Endothelial cell of umbilical vein (primary cell): Measurements from ENCODE around the gene PPFIBP2. TPM values are rescaled to one million over a fixed set of nuclear protein-coding genes. Genes with fewer than 3 reads are reported as not detected.

Source experiments
- BruUV-seq: library from RNA; stranded (reverse); fragments of 400-500 nt; replicated peaks from 2 replicates; lab custom pipeline; 2021; lab: Mats Ljungman, UMichigan
- CTCF ChIA-PET: fragments of 300-600, 350-600 bp; sonication (Branson Sonifier 250); formaldehyde crosslinking; loops from one replicate; lab custom pipeline; 2021; ENCODE audit warnings: antibody characterized with exemption, inconsistent platforms; lab: Charles Lee
- POLR2A ChIA-PET: fragments of 300-600, 350-600 bp; sonication (Branson Sonifier 250); formaldehyde crosslinking; loops from one replicate; lab custom pipeline; 2021; ENCODE audit warnings: antibody characterized with exemption, inconsistent platforms; lab: Charles Lee
- DNase-seq: peaks from one replicate; pipeline ENCODE4 v3.0.0-alpha.2; 2011; ENCODE audit warnings: low read depth, low spot score
- FAIRE-seq: peaks from 2 replicates; lab custom pipeline; 2011; peaks lifted over from hg19 to GRCh38; lab: Jason Lieb, UNC
- H2AFZ ChIP-seq: 2 replicates; pipeline ENCODE4 v1.6.0; 2012; ENCODE audit warnings: low read depth, low read length, control low read depth, inconsistent platforms
- H3K27ac ChIP-seq: 2 replicates; pipeline ENCODE4 v1.5.1; 2011; ENCODE audit warnings: low read depth, mild to moderate bottlenecking, control low read depth, low read length, moderate library complexity; ENCODE audit not compliant: insufficient read depth
- H3K27me3 ChIP-seq, 2 experiments: 2 replicates each; pipeline versions ENCODE4 v1.6.0 to v1.6.1; 2011; ENCODE audit warnings: low read length in 2 of 2, mixed read lengths in 1 of 2; ENCODE audit not compliant: control insufficient read depth in 2 of 2, insufficient read depth in 2 of 2
- H3K36me3 ChIP-seq, 2 experiments: 2 replicates in 1 of 2; 3 replicates in 1 of 2; pipeline ENCODE4 v1.5.1; 2011; ENCODE audit warnings: low read length in 2 of 2, mild to moderate bottlenecking in 1 of 2, moderate library complexity in 1 of 2; ENCODE audit not compliant: control insufficient read depth in 2 of 2, insufficient read depth in 2 of 2; ENCODE audit errors: extremely low read depth in 1 of 2
- H3K4me1 ChIP-seq: 3 replicates; pipeline ENCODE4 v1.5.1; 2011; ENCODE audit warnings: mild to moderate bottlenecking, low read length; ENCODE audit not compliant: control insufficient read depth, insufficient read depth; ENCODE audit errors: extremely low read depth
- H3K4me2 ChIP-seq: 2 replicates; pipeline ENCODE4 v1.6.1; 2011; ENCODE audit warnings: low read length, control low read depth, mixed read lengths; ENCODE audit not compliant: insufficient read depth
- H3K4me3 ChIP-seq, 3 experiments: fragments of 200-600 bp in 1 of 3; sonication (generic), shearing (Covaris generic) in 1 of 3; replicated peaks in 1 of 3; 2 replicates each; pipeline ENCODE4 v1.5.1; 2011 to 2016; ENCODE audit warnings: control low read depth in 3 of 3, low read length in 3 of 3, mild to moderate bottlenecking in 2 of 3, inconsistent platforms in 1 of 3, low read depth in 1 of 3, moderate library complexity in 1 of 3; ENCODE audit not compliant: insufficient read depth in 1 of 3
- H3K79me2 ChIP-seq: 2 replicates; pipeline ENCODE4 v1.6.0; 2012; ENCODE audit warnings: low read length, inconsistent platforms; ENCODE audit not compliant: control insufficient read depth, insufficient read depth
- H3K9ac ChIP-seq: replicated peaks from 2 replicates; pipeline ENCODE3; 2011; ENCODE audit warnings: low read length, control low read depth; ENCODE audit not compliant: insufficient read depth; ENCODE audit errors: extremely low read depth
- H3K9me1 ChIP-seq: replicated peaks from 3 replicates; pipeline ENCODE4 v1.6.0; 2011; ENCODE audit warnings: mild to moderate bottlenecking, low read length; ENCODE audit not compliant: control insufficient read depth, insufficient read depth; ENCODE audit errors: extremely low read depth
- H3K9me3 ChIP-seq: replicated peaks from 2 replicates; pipeline ENCODE4 v1.5.1; 2012; ENCODE audit warnings: low read length, inconsistent platforms; ENCODE audit not compliant: control insufficient read depth, insufficient read depth
- H4K20me1 ChIP-seq: replicated peaks from 2 replicates; pipeline ENCODE3; 2011; ENCODE audit warnings: mild to moderate bottlenecking, low read length; ENCODE audit not compliant: control insufficient read depth, insufficient read depth; ENCODE audit errors: extremely low read depth
- EZH2 ChIP-seq: IDR thresholded peaks from 2 replicates; pipeline ENCODE4 v1.6.1; 2012; ENCODE audit warnings: borderline replicate concordance, low read depth, mild to moderate bottlenecking, moderate library complexity, low read length, inconsistent platforms; ENCODE audit not compliant: severe bottlenecking
- FOS ChIP-seq: IDR thresholded peaks from 2 replicates; pipeline ENCODE4 v1.6.1; 2011; ENCODE audit warnings: mild to moderate bottlenecking, low read length, moderate library complexity, borderline replicate concordance; ENCODE audit not compliant: insufficient read depth
- GATA2 ChIP-seq: IDR thresholded peaks from 2 replicates; pipeline ENCODE4 v1.7.0; 2011; ENCODE audit warnings: low read depth, mild to moderate bottlenecking, moderate library complexity, mixed read lengths, low read length; ENCODE audit not compliant: insufficient read length, insufficient read depth
- JUN ChIP-seq: IDR thresholded peaks from 2 replicates; pipeline ENCODE4 v1.6.1; 2011; ENCODE audit warnings: borderline replicate concordance, low read depth; ENCODE audit not compliant: insufficient read length, insufficient read depth
- MYC ChIP-seq: IDR thresholded peaks from one replicate; pipeline ENCODE4 v1.6.1; 2011; ENCODE audit warnings: mild to moderate bottlenecking, low read depth, low read length
- POLR2A ChIP-seq: IDR thresholded peaks from 2 replicates; pipeline ENCODE4 v1.6.1; 2012; ENCODE audit warnings: low read depth, mild to moderate bottlenecking, control low read depth, low read length
- POLR2AphosphoS5 ChIP-seq: IDR thresholded peaks from 2 replicates; pipeline ENCODE4 v1.6.1; 2012; ENCODE audit warnings: low read depth, mild to moderate bottlenecking, control low read depth, low read length, moderate library complexity; ENCODE audit not compliant: insufficient read depth
- dilution Hi-C: fragments of 300-500 bp; cut with MboI; formaldehyde crosslinking; loops from one replicate; pipeline ENCODE4 v1.15.0; 2019; ENCODE audit warnings: low sequenced_read_pairs; ENCODE audit not compliant: extremely low pct_ligation_motif_present
- intact Hi-C: fragments of 100-400 bp; cut with micrococcal nuclease; formaldehyde crosslinking; loops from one replicate; pipeline ENCODE4 v1.10.0; 2022
- polyA plus RNA-seq, 4 experiments: library from polyadenylated mRNA; depleted of rRNA in 3 of 4; stranded (reverse) in 3 of 4; unstranded in 1 of 4; fragments of >200 nt; gene quantifications; 2 replicates each; pipeline versions ENCODE4 v1.2.1 to v1.2.3, GENCODE V29; 2011 to 2012; ENCODE audit warnings: missing spikeins in 1 of 4
- total RNA-seq: library from RNA; stranded (reverse); gene quantifications from 2 replicates; pipeline ENCODE4 v1.2.3, GENCODE V29; 2021
- TF ChIP-seq, protein P1 (sequence below): IDR thresholded peaks from 2 replicates; pipeline ENCODE4 v1.6.1; 2011; ENCODE audit not compliant: insufficient read depth, insufficient read length
- TF ChIP-seq, protein P2 (sequence below), 2 donors: IDR thresholded peaks; 1 replicate in 1 of 2; 2 replicates in 1 of 2; pipeline ENCODE4 v1.5.1; 2011; ENCODE audit warnings: low read length in 2 of 2, mild to moderate bottlenecking in 2 of 2, moderate library complexity in 2 of 2, control low read depth in 1 of 2, inconsistent platforms in 1 of 2, low read depth in 1 of 2; ENCODE audit not compliant: insufficient read depth in 1 of 2; ENCODE audit errors: extremely low read depth in 1 of 2

The PPFIBP2 gene
- total and polyA plus RNA-seq, 2 donors (not counting 3 experiments of a cell fraction or from before 2014, with no cell fraction given): 1.3 to 4.0 TPM

DNA sequence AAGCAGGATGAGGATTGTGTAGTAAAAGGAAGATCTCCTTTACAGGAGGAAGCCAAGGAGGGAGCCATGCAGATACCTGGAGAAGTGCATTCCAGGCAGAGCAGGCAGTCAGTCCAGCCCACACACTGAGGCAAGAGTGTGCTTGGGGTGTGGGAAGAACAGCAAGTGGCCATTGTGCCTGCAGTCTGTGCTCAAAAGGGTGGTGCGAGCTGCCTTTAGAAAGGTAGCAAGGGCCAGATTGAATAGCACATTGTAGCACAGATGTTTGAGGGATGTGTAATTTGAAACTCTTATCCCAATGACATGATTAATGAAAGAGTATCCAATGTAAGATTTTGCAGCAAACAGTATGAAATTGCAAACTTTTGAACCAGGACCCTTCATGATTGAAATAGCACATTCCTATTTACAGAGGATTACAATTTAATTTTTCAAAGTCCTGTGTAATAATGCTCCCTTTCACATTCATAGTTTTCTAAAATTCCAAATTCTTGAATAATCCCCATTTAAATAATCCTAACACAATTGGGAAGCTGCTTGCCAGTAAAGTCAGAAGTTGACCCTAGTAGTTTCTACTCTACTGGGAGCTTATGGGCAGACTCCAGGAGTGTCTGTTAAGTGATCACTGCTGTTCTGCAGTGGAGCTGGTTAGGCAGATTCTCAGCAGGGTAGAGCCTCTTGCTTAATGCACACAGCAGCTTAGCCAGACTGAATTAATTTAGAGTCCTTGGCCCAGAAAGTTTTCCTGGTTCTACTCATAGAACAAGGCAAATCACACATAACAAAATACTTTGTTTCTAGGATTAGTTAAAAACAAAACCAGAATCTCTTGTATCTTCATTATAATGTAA is 81.4 kb downstream of the PPFIBP2 start:
- Histone ChIP-seq H3K4me3 (no peak overlapping the region), H3K4me1 (peaks cover 12% of the 10 kb centered on the region), H3K36me3 (no peaks in the 10 kb centered on the region), H3K9me3 (no peaks in the 10 kb centered on the region), H3K4me2 (no peak overlapping the region), H3K9me1 (no peaks in the 10 kb centered on the region), H3K79me2 (no peaks in the 10 kb centered on the region), H4K20me1 (no peaks in the 10 kb centered on the region), H3K27ac (no peak overlapping the region), H3K27me3 (peaks cover under 1% of the 10 kb centered on the region in 2 experiments), H2AFZ (no peak overlapping the region), H3K9ac (no peak overlapping the region)
- ChIA-PET CTCF (interaction anchor here (0.5 to 1.9 kb wide), 2 partner anchors 62 to 1450 kb away, joined by 3 to 7 read pairs; no protein-coding TSS in a partner anchor), POLR2A (no interaction called here)
- BruUV-seq: no TSS peak
- dilution Hi-C loops: no loop called here
- TF ChIP-seq GATA2 (no peak), POLR2AphosphoS5 (no peak), JUN (no peak)
- no peak for FAIRE-seq
- intact Hi-C loops: no loop called here
- no peak for DNase-seq

DNA sequence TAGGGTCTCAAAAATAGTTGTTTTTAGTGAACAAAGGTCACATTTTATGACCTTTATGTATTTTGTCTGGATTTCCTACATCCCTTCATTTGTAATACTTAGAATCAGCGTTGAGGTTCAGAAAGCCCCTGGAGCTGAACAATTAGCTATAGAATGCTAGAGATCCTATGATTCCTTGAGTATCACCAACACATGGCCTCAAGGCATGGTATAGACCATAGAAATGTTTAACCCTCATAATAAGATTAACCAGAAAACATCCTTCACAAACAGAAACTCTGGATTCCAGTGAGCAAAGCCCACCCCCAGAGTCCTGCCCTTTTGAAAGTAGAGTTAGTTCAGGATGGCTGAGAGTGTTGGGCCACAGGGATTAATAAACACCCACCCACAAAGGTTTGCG is 82.2 kb downstream of the PPFIBP2 start:
- peaks cover 19% of the 10 kb centered on the region for H3K4me1 ChIP-seq
- POLR2A ChIA-PET: no interaction called here
- no peak overlapping the region for H3K9ac ChIP-seq
- intact Hi-C loops: no loop called here
- no peaks in the 10 kb centered on the region for H4K20me1 ChIP-seq
- DNase-seq: no peak
- no peak for TF ChIP-seq POLR2AphosphoS5
- TF ChIP-seq EZH2: no peak
- no peak for TF ChIP-seq MYC
- TF ChIP-seq JUN: no peak
- TF ChIP-seq POLR2A: no peak
- TF ChIP-seq, protein P1, sequence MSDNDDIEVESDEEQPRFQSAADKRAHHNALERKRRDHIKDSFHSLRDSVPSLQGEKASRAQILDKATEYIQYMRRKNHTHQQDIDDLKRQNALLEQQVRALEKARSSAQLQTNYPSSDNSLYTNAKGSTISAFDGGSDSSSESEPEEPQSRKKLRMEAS: no peak
- TF ChIP-seq, protein P2, sequence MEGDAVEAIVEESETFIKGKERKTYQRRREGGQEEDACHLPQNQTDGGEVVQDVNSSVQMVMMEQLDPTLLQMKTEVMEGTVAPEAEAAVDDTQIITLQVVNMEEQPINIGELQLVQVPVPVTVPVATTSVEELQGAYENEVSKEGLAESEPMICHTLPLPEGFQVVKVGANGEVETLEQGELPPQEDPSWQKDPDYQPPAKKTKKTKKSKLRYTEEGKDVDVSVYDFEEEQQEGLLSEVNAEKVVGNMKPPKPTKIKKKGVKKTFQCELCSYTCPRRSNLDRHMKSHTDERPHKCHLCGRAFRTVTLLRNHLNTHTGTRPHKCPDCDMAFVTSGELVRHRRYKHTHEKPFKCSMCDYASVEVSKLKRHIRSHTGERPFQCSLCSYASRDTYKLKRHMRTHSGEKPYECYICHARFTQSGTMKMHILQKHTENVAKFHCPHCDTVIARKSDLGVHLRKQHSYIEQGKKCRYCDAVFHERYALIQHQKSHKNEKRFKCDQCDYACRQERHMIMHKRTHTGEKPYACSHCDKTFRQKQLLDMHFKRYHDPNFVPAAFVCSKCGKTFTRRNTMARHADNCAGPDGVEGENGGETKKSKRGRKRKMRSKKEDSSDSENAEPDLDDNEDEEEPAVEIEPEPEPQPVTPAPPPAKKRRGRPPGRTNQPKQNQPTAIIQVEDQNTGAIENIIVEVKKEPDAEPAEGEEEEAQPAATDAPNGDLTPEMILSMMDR (IDR thresholded peaks at IDR 0.05; ENCODE audit: extremely low read depth in 1 of 2, insufficient read depth in 1 of 2, low read depth in 1 of 2, low read length in 2 of 2): no peak
- TF ChIP-seq GATA2: no peak
- no peak for TF ChIP-seq FOS
- H3K36me3 ChIP-seq: no peaks in the 10 kb centered on the region
- no peaks in the 10 kb centered on the region for H3K9me1 ChIP-seq
- H3K79me2 ChIP-seq: no peaks in the 10 kb centered on the region
- no TSS peak for BruUV-seq
- dilution Hi-C loops: no loop called here
- no peaks in the 10 kb centered on the region for H3K27me3 ChIP-seq
- no peak overlapping the region for H2AFZ ChIP-seq
- no peak overlapping the region for H3K4me3 ChIP-seq
- CTCF ChIA-PET: interaction anchor here (0.5 to 1.9 kb wide), 2 partner anchors 61 to 1450 kb away, joined by 3 to 7 read pairs; no protein-coding TSS in a partner anchor
- FAIRE-seq: no peak
- no peaks in the 10 kb centered on the region for H3K9me3 ChIP-seq
- H3K27ac ChIP-seq: no peak overlapping the region
- no peak overlapping the region for H3K4me2 ChIP-seq
